SK-N-SH (cell line): ENCODE measurements around the gene R3HDM1. TPM values are rescaled to one million over a fixed set of nuclear protein-coding genes. Genes with fewer than 3 reads are reported as not detected.

Experiments
- CTCF ChIA-PET: fragments of 300-600, 350-600 bp; formaldehyde crosslinking; extraction: SDS; loops from one replicate; lab custom pipeline; 2021; lab: Yijun Ruan, JAX
- POLR2A ChIA-PET: fragments of 350-600 bp; sonication (Branson Sonifier 250); formaldehyde crosslinking; extraction: SDS; loops from one replicate; lab custom pipeline; 2020; ENCODE audit warnings: antibody characterized with exemption, inconsistent platforms; lab: Yijun Ruan, JAX
- DNase-seq: peaks from one replicate; pipeline ENCODE4 v3.0.0; 2012
- H2AFZ ChIP-seq: fragments of 200-600 bp; sonication (generic); 2 replicates; pipeline ENCODE4 v1.8.1; 2016; ENCODE audit warnings: antibody characterized with exemption, mild to moderate bottlenecking, low read depth
- H3F3A ChIP-seq: fragments of 200-600 bp; sonication (generic); replicated peaks from 2 replicates; pipeline ENCODE3; 2016; ENCODE audit warnings: antibody characterized with exemption, mild to moderate bottlenecking; ENCODE audit not compliant: insufficient read depth
- H3K27ac ChIP-seq, 2 experiments: fragments of 200-500 bp in 1 of 2; fragments of 200-600 bp in 1 of 2; sonication (Bioruptor generic) in 1 of 2; sonication (generic), shearing (Covaris generic) in 1 of 2; 2 replicates each; pipeline versions ENCODE4 v1.5.1 to v1.6.1; 2014 to 2016; ENCODE audit warnings: low read depth in 2 of 2, inconsistent platforms in 1 of 2, low read length in 1 of 2, mild to moderate bottlenecking in 1 of 2, mixed read lengths in 1 of 2
- H3K27me3 ChIP-seq: fragments of 200-600 bp; sonication (generic), shearing (Covaris generic); 2 replicates; pipeline ENCODE4 v1.6.1; 2016; ENCODE audit warnings: mixed run types; ENCODE audit not compliant: insufficient read depth
- H3K36me3 ChIP-seq, 2 experiments: fragments of 200-500 bp in 1 of 2; fragments of 200-600 bp in 1 of 2; sonication (Bioruptor generic) in 1 of 2; sonication (generic) in 1 of 2; replicated peaks in 1 of 2; 2 replicates each; pipeline versions ENCODE3 to v1.5.1; 2014 to 2016; ENCODE audit warnings: low read length in 1 of 2, mild to moderate bottlenecking in 1 of 2; ENCODE audit not compliant: insufficient read depth in 2 of 2, control insufficient read depth in 1 of 2
- H3K4me1 ChIP-seq, 2 experiments: fragments of 200-500 bp in 1 of 2; fragments of 200-600 bp in 1 of 2; sonication (Bioruptor generic) in 1 of 2; sonication (generic), shearing (Covaris generic) in 1 of 2; 2 replicates each; pipeline versions ENCODE4 v1.5.1 to v1.6.1; 2014 to 2016; ENCODE audit warnings: low read depth in 1 of 2, low read length in 1 of 2, mixed run types in 1 of 2; ENCODE audit not compliant: insufficient read depth in 2 of 2, control insufficient read depth in 1 of 2
- H3K4me2 ChIP-seq: fragments of 200-600 bp; sonication (generic), shearing (Covaris generic); 2 replicates; pipeline ENCODE4 v1.6.1; 2017; ENCODE audit warnings: mixed run types
- H3K4me3 ChIP-seq, 2 experiments: fragments of 200-500 bp in 1 of 2; fragments of 200-600 bp in 1 of 2; sonication (Bioruptor generic) in 1 of 2; sonication (generic), shearing (Covaris generic) in 1 of 2; 2 replicates each; pipeline versions ENCODE4 v1.5.1 to v1.8.1; 2014 to 2016; ENCODE audit warnings: low read depth in 2 of 2, inconsistent platforms in 1 of 2, low read length in 1 of 2, mild to moderate bottlenecking in 1 of 2, mixed read lengths in 1 of 2, moderate library complexity in 1 of 2
- H3K79me2 ChIP-seq: fragments of 200-600 bp; sonication (generic); 2 replicates; pipeline ENCODE4 v1.8.1; 2017; ENCODE audit warnings: mild to moderate bottlenecking; ENCODE audit not compliant: insufficient read depth
- H3K9ac ChIP-seq: fragments of 200-600 bp; sonication (generic); 2 replicates; pipeline ENCODE4 v1.6.1; 2017; ENCODE audit warnings: mixed run types
- H3K9me2 ChIP-seq: fragments of 200-600 bp; sonication (generic); 2 replicates; pipeline ENCODE4 v1.6.1; 2017; ENCODE audit warnings: mixed run types
- H3K9me3 ChIP-seq: fragments of 200-600 bp; sonication (generic); 2 replicates; pipeline ENCODE4 v1.6.1; 2017; ENCODE audit warnings: mixed run types, mild to moderate bottlenecking, moderate library complexity
- H4K20me1 ChIP-seq: fragments of 200-600 bp; sonication (generic); 2 replicates; pipeline ENCODE4 v1.6.1; 2017; ENCODE audit warnings: mild to moderate bottlenecking, mixed run types; ENCODE audit not compliant: insufficient read depth
- EP300 ChIP-seq, 2 experiments: IDR thresholded peaks; 2 replicates each; pipeline versions ENCODE4 v1.4.0 to v1.6.1; 2012; ENCODE audit warnings: borderline replicate concordance in 1 of 2, low read depth in 1 of 2, low read length in 1 of 2
- FOXJ3 ChIP-seq: sonication (generic); formaldehyde crosslinking; IDR thresholded peaks from 2 replicates; pipeline ENCODE4 v1.5.1; 2020; ENCODE audit warnings: mild to moderate bottlenecking, missing genetic modification reagents
- FOXM1 ChIP-seq: IDR thresholded peaks from 2 replicates; pipeline ENCODE4 v1.4.0; 2012; ENCODE audit warnings: low read depth, mild to moderate bottlenecking
- GABPA ChIP-seq: IDR thresholded peaks from 2 replicates; pipeline ENCODE4 v1.4.0; 2012; ENCODE audit warnings: low read depth, mild to moderate bottlenecking
- GATA2 ChIP-seq: sonication (generic); formaldehyde crosslinking; IDR thresholded peaks from 2 replicates; pipeline ENCODE4 v1.5.0; 2020; ENCODE audit warnings: mild to moderate bottlenecking, missing genetic modification reagents
- JUND ChIP-seq: IDR thresholded peaks from 2 replicates; pipeline ENCODE4 v1.4.0; 2012
- NFIC ChIP-seq: IDR thresholded peaks from 2 replicates; pipeline ENCODE4 v1.4.0; 2012; ENCODE audit warnings: borderline replicate concordance
- NRF1 ChIP-seq: IDR thresholded peaks from 2 replicates; pipeline ENCODE4 v1.6.1; 2012; ENCODE audit warnings: low read depth, mild to moderate bottlenecking, low read length
- RCOR1 ChIP-seq: fragments of 150-350 bp; IDR thresholded peaks from 2 replicates; pipeline ENCODE4 v1.6.1; 2017; ENCODE audit warnings: antibody characterized with exemption, low read length
- RFX5 ChIP-seq: IDR thresholded peaks from 2 replicates; pipeline ENCODE4 v1.6.1; 2012; ENCODE audit warnings: mild to moderate bottlenecking, improper control_type of control experiment, low read length
- RXRA ChIP-seq: IDR thresholded peaks from 2 replicates; pipeline ENCODE4 v1.4.0; 2012; ENCODE audit warnings: low read depth, mild to moderate bottlenecking, borderline replicate concordance
- SMC3 ChIP-seq: IDR thresholded peaks from 2 replicates; pipeline ENCODE4 v1.6.1; 2012; ENCODE audit warnings: low read depth, low read length, improper control_type of control experiment
- TCF12 ChIP-seq: IDR thresholded peaks from 2 replicates; pipeline ENCODE4 v1.4.0; 2012
- YY1 ChIP-seq: IDR thresholded peaks from 2 replicates; pipeline ENCODE4 v1.4.0; 2012; ENCODE audit warnings: low read depth, mild to moderate bottlenecking
- WGBS: methylation state at CpG from one replicate; pipeline ENCODE4 v1.1.6; 2017; ENCODE audit warnings: low lambda C conversion rate; 5-methylcytosine and 5-hydroxymethylcytosine counted together
- polyA plus RNA-seq, 3 experiments: library from polyadenylated mRNA; depleted of rRNA; stranded (reverse); fragments of >200 nt; gene quantifications; 2 replicates each; pipeline ENCODE4 v1.2.3, GENCODE V29; 2012
- TF ChIP-seq, protein P1 (sequence below): IDR thresholded peaks from 2 replicates; pipeline ENCODE4; 2012
- TF ChIP-seq, protein P2 (sequence below): IDR thresholded peaks from 2 replicates; pipeline ENCODE4 v1.4.0; 2012; ENCODE audit warnings: low read depth
- TF ChIP-seq, protein P3 (sequence below): fragments of 200-600 bp; sonication (generic); IDR thresholded peaks from 2 replicates; pipeline ENCODE4 v1.6.1; 2017; ENCODE audit warnings: antibody characterized with exemption, mild to moderate bottlenecking, moderate library complexity
- TF ChIP-seq, protein P4 (sequence below): IDR thresholded peaks from 2 replicates; pipeline ENCODE4 v1.6.1; 2012; ENCODE audit warnings: mild to moderate bottlenecking, low read depth, low read length, moderate library complexity
- TF ChIP-seq, protein P5 (sequence below): fragments of 150-350 bp; IDR thresholded peaks from 2 replicates; pipeline ENCODE4 v1.6.1; 2016; ENCODE audit warnings: mild to moderate bottlenecking, low read depth, low read length

R3HDM1 gene
- polyA plus RNA-seq, 1 of the 3 experiments (the other 2 are of a cell fraction), result 38.2 TPM

DNA sequence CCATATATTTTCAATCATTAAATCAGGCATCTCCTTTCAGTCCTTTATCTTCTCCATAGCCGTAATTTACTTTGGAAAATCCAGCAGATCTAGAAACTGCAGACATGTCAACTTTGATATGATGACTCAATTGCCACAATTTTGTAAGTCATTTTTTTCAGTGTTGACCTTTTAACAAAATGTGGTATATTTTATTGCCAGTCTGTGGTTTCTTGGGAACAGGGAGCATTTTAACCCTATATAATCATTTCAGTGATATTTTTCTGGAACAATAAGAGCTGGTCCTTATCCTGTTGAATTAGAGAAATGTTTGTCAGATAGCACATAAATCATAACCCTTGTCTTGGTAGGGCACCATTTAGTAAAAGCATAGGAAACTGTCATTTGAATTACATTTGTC, 119.4 kb downstream of the R3HDM1 start:
- Histone ChIP-seq H3K27me3 (no peaks in the 10 kb centered on the region), H4K20me1 (no peaks in the 10 kb centered on the region), H3K9me3 (no peaks in the 10 kb centered on the region), H3K36me3 (peaks cover 24 to 34% of the 10 kb centered on the region in 2 experiments), H2AFZ (no peak overlapping the region), H3F3A (no peaks in the 10 kb centered on the region), H3K4me2 (no peak overlapping the region), H3K27ac (no peak overlapping the region; a peak in 1 of 4 replicates), H3K4me3 (no peak overlapping the region), H3K9ac (no peak overlapping the region), H3K4me1 (peaks cover 0 to 12% of the 10 kb centered on the region in 2 experiments; a peak in 1 of 4 replicates), H3K9me2 (no peaks in the 10 kb centered on the region), H3K79me2 (no peaks in the 10 kb centered on the region)
- TF ChIP-seq, protein P1, sequence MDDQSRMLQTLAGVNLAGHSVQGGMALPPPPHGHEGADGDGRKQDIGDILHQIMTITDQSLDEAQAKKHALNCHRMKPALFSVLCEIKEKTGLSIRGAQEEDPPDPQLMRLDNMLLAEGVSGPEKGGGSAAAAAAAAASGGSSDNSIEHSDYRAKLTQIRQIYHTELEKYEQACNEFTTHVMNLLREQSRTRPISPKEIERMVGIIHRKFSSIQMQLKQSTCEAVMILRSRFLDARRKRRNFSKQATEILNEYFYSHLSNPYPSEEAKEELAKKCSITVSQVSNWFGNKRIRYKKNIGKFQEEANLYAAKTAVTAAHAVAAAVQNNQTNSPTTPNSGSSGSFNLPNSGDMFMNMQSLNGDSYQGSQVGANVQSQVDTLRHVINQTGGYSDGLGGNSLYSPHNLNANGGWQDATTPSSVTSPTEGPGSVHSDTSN, result peak; percentile 76
- peak in 1 of 2 experiments; percentile 33; a peak in 1 of 4 replicates for TF ChIP-seq EP300 (IDR thresholded peaks at IDR 0.05; ENCODE audit: borderline replicate concordance in 1 of 2, low read depth in 1 of 2, low read length in 1 of 2)
- TF ChIP-seq, protein P2, sequence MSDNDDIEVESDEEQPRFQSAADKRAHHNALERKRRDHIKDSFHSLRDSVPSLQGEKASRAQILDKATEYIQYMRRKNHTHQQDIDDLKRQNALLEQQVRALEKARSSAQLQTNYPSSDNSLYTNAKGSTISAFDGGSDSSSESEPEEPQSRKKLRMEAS, result no peak
- no peak for TF ChIP-seq RFX5
- peak; percentile 58; the same call in 1 of the 2 replicates for TF ChIP-seq TCF12
- TF ChIP-seq, protein P3, sequence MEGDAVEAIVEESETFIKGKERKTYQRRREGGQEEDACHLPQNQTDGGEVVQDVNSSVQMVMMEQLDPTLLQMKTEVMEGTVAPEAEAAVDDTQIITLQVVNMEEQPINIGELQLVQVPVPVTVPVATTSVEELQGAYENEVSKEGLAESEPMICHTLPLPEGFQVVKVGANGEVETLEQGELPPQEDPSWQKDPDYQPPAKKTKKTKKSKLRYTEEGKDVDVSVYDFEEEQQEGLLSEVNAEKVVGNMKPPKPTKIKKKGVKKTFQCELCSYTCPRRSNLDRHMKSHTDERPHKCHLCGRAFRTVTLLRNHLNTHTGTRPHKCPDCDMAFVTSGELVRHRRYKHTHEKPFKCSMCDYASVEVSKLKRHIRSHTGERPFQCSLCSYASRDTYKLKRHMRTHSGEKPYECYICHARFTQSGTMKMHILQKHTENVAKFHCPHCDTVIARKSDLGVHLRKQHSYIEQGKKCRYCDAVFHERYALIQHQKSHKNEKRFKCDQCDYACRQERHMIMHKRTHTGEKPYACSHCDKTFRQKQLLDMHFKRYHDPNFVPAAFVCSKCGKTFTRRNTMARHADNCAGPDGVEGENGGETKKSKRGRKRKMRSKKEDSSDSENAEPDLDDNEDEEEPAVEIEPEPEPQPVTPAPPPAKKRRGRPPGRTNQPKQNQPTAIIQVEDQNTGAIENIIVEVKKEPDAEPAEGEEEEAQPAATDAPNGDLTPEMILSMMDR, result no peak
- WGBS, result 78% methylated on average over 1 of the region's 1 CpG
- POLR2A ChIA-PET, result no interaction called here
- CTCF ChIA-PET, result no interaction called here
- DNase-seq, result no peak

DNA sequence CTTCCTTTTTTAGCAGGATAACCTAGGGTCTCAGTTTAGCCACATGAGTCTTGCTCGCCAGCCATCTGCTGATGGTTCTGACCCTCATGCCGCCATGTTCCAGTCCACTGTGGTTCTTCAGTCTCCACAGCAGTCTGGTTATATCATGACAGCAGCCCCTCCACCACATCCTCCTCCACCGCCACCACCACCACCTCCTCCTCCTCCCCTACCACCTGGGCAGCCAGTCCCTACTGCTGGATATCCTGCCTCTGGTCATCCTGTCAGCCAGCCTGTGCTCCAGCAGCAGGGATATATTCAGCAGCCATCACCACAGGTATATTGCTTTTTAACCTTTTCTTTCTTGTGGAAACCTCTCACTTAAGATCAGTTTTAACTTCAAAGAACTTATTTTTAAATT, 120.4 kb downstream of the R3HDM1 start:
- Histone ChIP-seq H4K20me1 (no peaks in the 10 kb centered on the region), H3K9me3 (no peaks in the 10 kb centered on the region), H2AFZ (no peak overlapping the region), H3K9me2 (no peaks in the 10 kb centered on the region), H3K4me2 (no peak overlapping the region), H3K79me2 (no peaks in the 10 kb centered on the region), H3F3A (no peaks in the 10 kb centered on the region), H3K9ac (no peak overlapping the region), H3K4me1 (peaks cover 0 to 12% of the 10 kb centered on the region in 2 experiments; a peak in 1 of 4 replicates), H3K27me3 (no peaks in the 10 kb centered on the region), H3K36me3 (peaks cover 25 to 34% of the 10 kb centered on the region in 2 experiments), H3K27ac (no peak overlapping the region), H3K4me3 (no peak overlapping the region)
- no peak for DNase-seq
- CTCF ChIA-PET, result no interaction called here
- WGBS, result 96% methylated on average over 3 of the region's 3 CpGs
- POLR2A ChIA-PET, result no interaction called here
- TF ChIP-seq, protein P4, sequence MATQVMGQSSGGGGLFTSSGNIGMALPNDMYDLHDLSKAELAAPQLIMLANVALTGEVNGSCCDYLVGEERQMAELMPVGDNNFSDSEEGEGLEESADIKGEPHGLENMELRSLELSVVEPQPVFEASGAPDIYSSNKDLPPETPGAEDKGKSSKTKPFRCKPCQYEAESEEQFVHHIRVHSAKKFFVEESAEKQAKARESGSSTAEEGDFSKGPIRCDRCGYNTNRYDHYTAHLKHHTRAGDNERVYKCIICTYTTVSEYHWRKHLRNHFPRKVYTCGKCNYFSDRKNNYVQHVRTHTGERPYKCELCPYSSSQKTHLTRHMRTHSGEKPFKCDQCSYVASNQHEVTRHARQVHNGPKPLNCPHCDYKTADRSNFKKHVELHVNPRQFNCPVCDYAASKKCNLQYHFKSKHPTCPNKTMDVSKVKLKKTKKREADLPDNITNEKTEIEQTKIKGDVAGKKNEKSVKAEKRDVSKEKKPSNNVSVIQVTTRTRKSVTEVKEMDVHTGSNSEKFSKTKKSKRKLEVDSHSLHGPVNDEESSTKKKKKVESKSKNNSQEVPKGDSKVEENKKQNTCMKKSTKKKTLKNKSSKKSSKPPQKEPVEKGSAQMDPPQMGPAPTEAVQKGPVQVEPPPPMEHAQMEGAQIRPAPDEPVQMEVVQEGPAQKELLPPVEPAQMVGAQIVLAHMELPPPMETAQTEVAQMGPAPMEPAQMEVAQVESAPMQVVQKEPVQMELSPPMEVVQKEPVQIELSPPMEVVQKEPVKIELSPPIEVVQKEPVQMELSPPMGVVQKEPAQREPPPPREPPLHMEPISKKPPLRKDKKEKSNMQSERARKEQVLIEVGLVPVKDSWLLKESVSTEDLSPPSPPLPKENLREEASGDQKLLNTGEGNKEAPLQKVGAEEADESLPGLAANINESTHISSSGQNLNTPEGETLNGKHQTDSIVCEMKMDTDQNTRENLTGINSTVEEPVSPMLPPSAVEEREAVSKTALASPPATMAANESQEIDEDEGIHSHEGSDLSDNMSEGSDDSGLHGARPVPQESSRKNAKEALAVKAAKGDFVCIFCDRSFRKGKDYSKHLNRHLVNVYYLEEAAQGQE, result no peak
- TF ChIP-seq, protein P5, sequence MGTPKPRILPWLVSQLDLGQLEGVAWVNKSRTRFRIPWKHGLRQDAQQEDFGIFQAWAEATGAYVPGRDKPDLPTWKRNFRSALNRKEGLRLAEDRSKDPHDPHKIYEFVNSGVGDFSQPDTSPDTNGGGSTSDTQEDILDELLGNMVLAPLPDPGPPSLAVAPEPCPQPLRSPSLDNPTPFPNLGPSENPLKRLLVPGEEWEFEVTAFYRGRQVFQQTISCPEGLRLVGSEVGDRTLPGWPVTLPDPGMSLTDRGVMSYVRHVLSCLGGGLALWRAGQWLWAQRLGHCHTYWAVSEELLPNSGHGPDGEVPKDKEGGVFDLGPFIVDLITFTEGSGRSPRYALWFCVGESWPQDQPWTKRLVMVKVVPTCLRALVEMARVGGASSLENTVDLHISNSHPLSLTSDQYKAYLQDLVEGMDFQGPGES, result no peak
- TF ChIP-seq JUND (no peak), RXRA (no peak), TCF12 (no peak), GABPA (no peak), NFIC (no peak), GATA2 (CRISPR knock-in tag) (no peak), FOXJ3 (CRISPR knock-in tag) (no peak), NRF1 (no peak), SMC3 (no peak), YY1 (no peak), FOXM1 (no peak), RCOR1 (no peak)
- TF ChIP-seq, protein P3, result no peak
